H9 (cell line): Measurements from ENCODE around the gene SLC25A36. TPM values are rescaled to one million over a fixed set of nuclear protein-coding genes. Genes with fewer than 3 reads are reported as not detected.

ENCODE experiments used
- DNase-seq: peaks from one replicate; pipeline ENCODE4 v3.0.0-alpha.2; 2017
- H2AFZ ChIP-seq: one replicate; pipeline ENCODE4 v1.6.1; 2013; ENCODE audit warnings: mild to moderate bottlenecking, low read length, control low read depth, moderate library complexity
- H2AK5ac ChIP-seq: 2 replicates; pipeline ENCODE4 v1.6.1; 2013; ENCODE audit warnings: low read length, control low read depth, mixed read lengths; ENCODE audit not compliant: insufficient read length
- H2BK120ac ChIP-seq: one replicate; pipeline ENCODE4 v1.6.1; 2013; ENCODE audit warnings: low read depth, mild to moderate bottlenecking, low read length, control low read depth, inconsistent platforms; ENCODE audit not compliant: poor library complexity, severe bottlenecking
- H2BK12ac ChIP-seq: 2 replicates; pipeline ENCODE4 v1.6.1; 2013; ENCODE audit warnings: low read length, control low read depth, mixed read lengths, low read depth; ENCODE audit not compliant: insufficient read length
- H2BK15ac ChIP-seq: 2 replicates; pipeline ENCODE4 v1.6.1; 2013; ENCODE audit warnings: low read depth, low read length, control low read depth
- H2BK20ac ChIP-seq: one replicate; pipeline ENCODE4 v1.6.1; 2013; ENCODE audit warnings: low read depth, mild to moderate bottlenecking, low read length, control low read depth, inconsistent platforms; ENCODE audit not compliant: poor library complexity, severe bottlenecking
- H2BK5ac ChIP-seq: 2 replicates; pipeline ENCODE4 v1.6.1; 2013; ENCODE audit warnings: low read length, control low read depth, mixed read lengths; ENCODE audit not compliant: insufficient read length
- H3K14ac ChIP-seq: 2 replicates; pipeline ENCODE4 v1.6.1; 2013; ENCODE audit warnings: low read length, control low read depth; ENCODE audit not compliant: insufficient read depth
- H3K18ac ChIP-seq: 2 replicates; pipeline ENCODE4 v1.6.1; 2013; ENCODE audit warnings: low read depth, mild to moderate bottlenecking, mixed read lengths, low read length, control low read depth; ENCODE audit not compliant: insufficient read length
- H3K23ac ChIP-seq: 2 replicates; pipeline ENCODE4 v1.6.1; 2013; ENCODE audit warnings: low read length, control low read depth, mixed read lengths, low read depth; ENCODE audit not compliant: insufficient read length
- H3K23me2 ChIP-seq: 2 replicates; pipeline ENCODE4 v1.6.1; 2013; ENCODE audit warnings: low read depth, mild to moderate bottlenecking, mixed read lengths, low read length, control low read depth; ENCODE audit not compliant: insufficient read length, poor library complexity, severe bottlenecking
- H3K27ac ChIP-seq: 2 replicates; pipeline ENCODE4 v1.5.1; 2013; ENCODE audit warnings: low read length, control low read depth, mixed read lengths, low read depth; ENCODE audit not compliant: insufficient read length
- H3K27me3 ChIP-seq: 2 replicates; pipeline ENCODE4 v1.6.1; 2013; ENCODE audit warnings: low read length, control low read depth, inconsistent platforms; ENCODE audit not compliant: insufficient read depth
- H3K4ac ChIP-seq: 2 replicates; pipeline ENCODE4 v1.6.1; 2013; ENCODE audit warnings: low read depth, mild to moderate bottlenecking, control low read depth, inconsistent platforms, low read length, moderate library complexity
- H3K4me1 ChIP-seq: 2 replicates; pipeline ENCODE4 v1.6.1; 2013; ENCODE audit warnings: low read length, control low read depth, inconsistent platforms; ENCODE audit not compliant: insufficient read depth
- H3K4me2 ChIP-seq: 2 replicates; pipeline ENCODE4 v1.6.1; 2013; ENCODE audit warnings: low read length, control low read depth, mixed read lengths; ENCODE audit not compliant: insufficient read length, insufficient read depth
- H3K56ac ChIP-seq: 2 replicates; pipeline ENCODE4 v1.6.1; 2013; ENCODE audit warnings: low read depth, mild to moderate bottlenecking, mixed read lengths, low read length, control low read depth; ENCODE audit not compliant: insufficient read length
- H3K79me1 ChIP-seq: 2 replicates; pipeline ENCODE4 v1.6.1; 2013; ENCODE audit warnings: low read depth, mild to moderate bottlenecking, moderate library complexity, low read length, control low read depth, inconsistent platforms; ENCODE audit not compliant: insufficient read depth, poor library complexity, severe bottlenecking
- H3K79me2 ChIP-seq: 2 replicates; pipeline ENCODE4 v1.6.1; 2013; ENCODE audit warnings: low read length, control low read depth, inconsistent platforms; ENCODE audit not compliant: insufficient read depth
- H3K9ac ChIP-seq: 2 replicates; pipeline ENCODE4 v1.6.1; 2013; ENCODE audit warnings: low read length, control low read depth, mixed read lengths; ENCODE audit not compliant: insufficient read length; ENCODE audit errors: extremely low read depth
- H3K9me3 ChIP-seq: one replicate; pipeline ENCODE4 v1.6.1; 2013; ENCODE audit warnings: low read depth, low read length, inconsistent platforms; ENCODE audit not compliant: control insufficient read depth
- H3T11ph ChIP-seq: one replicate; pipeline ENCODE4 v1.6.1; 2013; ENCODE audit warnings: mild to moderate bottlenecking, low read length, control low read depth, inconsistent platforms
- H4K20me1 ChIP-seq: one replicate; pipeline ENCODE4 v1.6.1; 2013; ENCODE audit not compliant: control insufficient read depth, insufficient read length, insufficient read depth
- H4K5ac ChIP-seq: 2 replicates; pipeline ENCODE4 v1.6.1; 2013; ENCODE audit warnings: low read depth, mild to moderate bottlenecking, mixed read lengths, low read length, control low read depth; ENCODE audit not compliant: insufficient read length
- H4K8ac ChIP-seq: replicated peaks from 2 replicates; pipeline ENCODE4 v1.6.1; 2013; ENCODE audit warnings: low read length, control low read depth, mixed read lengths, low read depth; ENCODE audit not compliant: insufficient read length
- H4K91ac ChIP-seq: 2 replicates; pipeline ENCODE4 v1.6.1; 2013; ENCODE audit warnings: low read depth, mild to moderate bottlenecking, moderate library complexity, mixed read lengths, low read length, control low read depth; ENCODE audit not compliant: insufficient read length
- H3K27ac Mint-ChIP-seq, 3 experiments: 2 replicates in 2 of 3; 3 replicates in 1 of 3; pipeline ENCODE4 v1.8.0; 2020 to 2021; ENCODE audit warnings: mixed read lengths in 3 of 3, mild to moderate bottlenecking in 1 of 3, moderate library complexity in 1 of 3
- H3K27me3 Mint-ChIP-seq: 2 replicates; pipeline ENCODE4 v1.8.0; 2021; ENCODE audit warnings: low read depth, mild to moderate bottlenecking, moderate library complexity, mixed read lengths
- H3K36me3 Mint-ChIP-seq, 3 experiments: 2 replicates in 2 of 3; 3 replicates in 1 of 3; pipeline ENCODE4 v1.8.0; 2020 to 2021; ENCODE audit warnings: low read depth in 3 of 3, mixed read lengths in 3 of 3; ENCODE audit not compliant: insufficient read depth in 1 of 3
- H3K4me1 Mint-ChIP-seq, 2 experiments: 2 replicates each; pipeline ENCODE4 v1.8.0; 2020; ENCODE audit warnings: mixed read lengths in 2 of 2
- H3K4me3 Mint-ChIP-seq, 2 experiments: 2 replicates in 1 of 2; 3 replicates in 1 of 2; pipeline ENCODE4 v1.8.0; 2020 to 2021; ENCODE audit warnings: mild to moderate bottlenecking in 2 of 2, mixed read lengths in 2 of 2, moderate library complexity in 1 of 2
- H3K9me3 Mint-ChIP-seq, 2 experiments: 2 replicates in 1 of 2; 3 replicates in 1 of 2; pipeline ENCODE4 v1.8.0; 2020; ENCODE audit warnings: mild to moderate bottlenecking in 2 of 2, mixed read lengths in 2 of 2, moderate library complexity in 1 of 2
- total RNA-seq: library from RNA; stranded (reverse); gene quantifications from 2 replicates; pipeline ENCODE4 v1.2.1, GENCODE V29; 2021
- TF ChIP-seq, protein P1 (sequence below): fragments of 200-600 bp; sonication (generic); conservative IDR thresholded peaks from 3 replicates; pipeline ENCODE4 v1.8.0; 2021; ENCODE audit warnings: antibody characterized with exemption, mild to moderate bottlenecking

Gene SLC25A36
- total RNA-seq, 1 experiment from 2014 or later = 70.0 TPM

DNA sequence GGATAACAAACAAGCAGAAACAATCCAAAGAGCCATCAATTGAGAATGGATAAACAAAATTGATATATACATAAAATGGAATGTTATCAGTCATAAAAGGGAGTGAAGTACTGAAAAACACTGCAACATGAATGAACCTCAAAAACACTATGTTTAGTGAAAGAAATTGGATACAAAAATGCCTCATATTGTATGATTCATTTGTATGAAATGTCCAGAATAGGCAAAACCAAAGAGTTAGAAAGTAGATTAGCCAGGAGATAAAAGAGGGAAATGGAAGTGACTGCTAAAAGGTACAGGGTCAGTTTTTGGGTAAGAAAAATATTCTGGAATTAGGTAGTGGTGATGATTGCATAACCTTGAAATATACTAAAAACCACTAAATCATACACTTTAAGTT is 9.8 kb upstream of the SLC25A36 start:
- Histone ChIP-seq H2BK20ac (no peak overlapping the region), H2BK5ac (no peak overlapping the region), H3K4ac (no peak overlapping the region), H4K91ac (no peak overlapping the region), H3K27ac (no peak overlapping the region), H4K20me1 (no peaks in the 10 kb centered on the region), H3K79me2 (no peaks in the 10 kb centered on the region), H3K23me2 (no peaks in the 10 kb centered on the region), H3K18ac (no peak overlapping the region), H3K23ac (no peak overlapping the region), H3K4me1 (no peaks in the 10 kb centered on the region), H2BK120ac (no peak overlapping the region), H3K9me3 (no peaks in the 10 kb centered on the region), H2BK15ac (no peak overlapping the region), H4K8ac (no peak overlapping the region), H3K4me2 (no peak overlapping the region), H2AFZ (no peak overlapping the region), H3K14ac (no peak overlapping the region), H3K9ac (no peak overlapping the region), H3T11ph (no peak overlapping the region), H3K27me3 (no peaks in the 10 kb centered on the region), H3K79me1 (no peaks in the 10 kb centered on the region), H2AK5ac (no peak overlapping the region), H2BK12ac (no peak overlapping the region), H3K56ac (no peak overlapping the region), H4K5ac (no peak overlapping the region)
- no peaks in the 10 kb centered on the region for H3K36me3 Mint-ChIP-seq
- H3K27me3 Mint-ChIP-seq = peaks cover 10% of the 10 kb centered on the region
- H3K27ac Mint-ChIP-seq = no peak overlapping the region
- peaks cover 0 to 4% of the 10 kb centered on the region in 2 experiments; a peak in 2 of 4 replicates for H3K4me1 Mint-ChIP-seq
- H3K4me3 Mint-ChIP-seq = no peak overlapping the region
- no peak for DNase-seq
- TF ChIP-seq, protein P1, sequence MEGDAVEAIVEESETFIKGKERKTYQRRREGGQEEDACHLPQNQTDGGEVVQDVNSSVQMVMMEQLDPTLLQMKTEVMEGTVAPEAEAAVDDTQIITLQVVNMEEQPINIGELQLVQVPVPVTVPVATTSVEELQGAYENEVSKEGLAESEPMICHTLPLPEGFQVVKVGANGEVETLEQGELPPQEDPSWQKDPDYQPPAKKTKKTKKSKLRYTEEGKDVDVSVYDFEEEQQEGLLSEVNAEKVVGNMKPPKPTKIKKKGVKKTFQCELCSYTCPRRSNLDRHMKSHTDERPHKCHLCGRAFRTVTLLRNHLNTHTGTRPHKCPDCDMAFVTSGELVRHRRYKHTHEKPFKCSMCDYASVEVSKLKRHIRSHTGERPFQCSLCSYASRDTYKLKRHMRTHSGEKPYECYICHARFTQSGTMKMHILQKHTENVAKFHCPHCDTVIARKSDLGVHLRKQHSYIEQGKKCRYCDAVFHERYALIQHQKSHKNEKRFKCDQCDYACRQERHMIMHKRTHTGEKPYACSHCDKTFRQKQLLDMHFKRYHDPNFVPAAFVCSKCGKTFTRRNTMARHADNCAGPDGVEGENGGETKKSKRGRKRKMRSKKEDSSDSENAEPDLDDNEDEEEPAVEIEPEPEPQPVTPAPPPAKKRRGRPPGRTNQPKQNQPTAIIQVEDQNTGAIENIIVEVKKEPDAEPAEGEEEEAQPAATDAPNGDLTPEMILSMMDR = no peak
- no peaks in the 10 kb centered on the region for H3K9me3 Mint-ChIP-seq
